Upper lobe of left lung (tissue), 6 donors: ENCODE results near the gene PLCB1. TPM values are rescaled to one million over a fixed set of nuclear protein-coding genes. Genes with fewer than 3 reads are reported as not detected.
"Not testable (repeated sequence)": the region's sequence is repeated elsewhere in the genome, so short reads cannot be mapped to it uniquely, and the experiment has no call there.

Experiments used
- ATAC-seq, 2 donors: fragments of 200-7000 bp; cut with Tn5 transposase; one replicate each; pipeline ENCODE4 v1.9.1; 2022; ENCODE audit warnings: mild to moderate bottlenecking in 2 of 2, moderate library complexity in 2 of 2; ENCODE audit not compliant: low FRiP score in 2 of 2
- DNase-seq, 2 donors: peaks; one replicate each; pipeline ENCODE4 v3.0.0-alpha.2; 2019 to 2020
- H3K27ac ChIP-seq, 4 donors: fragments of 200-600 bp; sonication (generic); one replicate each; pipeline ENCODE4 v1.5.1; 2016 to 2019
- H3K27me3 ChIP-seq, 4 donors: fragments of 200-600 bp; sonication (generic); one replicate each; pipeline ENCODE4 v1.5.1; 2017 to 2019
- H3K36me3 ChIP-seq, 4 donors: fragments of 200-600 bp; sonication (generic); one replicate each; pipeline ENCODE4 v1.5.1; 2016 to 2019
- H3K4me1 ChIP-seq, 4 donors: fragments of 200-600 bp; sonication (generic); one replicate each; pipeline ENCODE4 v1.5.1; 2018 to 2019
- H3K4me3 ChIP-seq, 4 donors: fragments of 200-600 bp; sonication (generic); one replicate each; pipeline ENCODE4 v1.5.1; 2017 to 2019; ENCODE audit warnings: mild to moderate bottlenecking in 2 of 4, moderate library complexity in 1 of 4
- H3K9me3 ChIP-seq, 4 donors: fragments of 200-600 bp; sonication (generic); one replicate each; pipeline ENCODE4 v1.5.1; 2018 to 2019
- CTCF ChIP-seq, 6 experiments: fragments of 450-650 bp in 4 of 6; fragments of 200-600 bp in 2 of 6; sonication (generic) in 2 of 6; IDR thresholded peaks; one replicate each; pipeline ENCODE4 v1.5.1; 2016 to 2019; ENCODE audit warnings: antibody characterized with exemption in 6 of 6
- EP300 ChIP-seq, 4 donors: sonication (generic); formaldehyde crosslinking; IDR thresholded peaks; one replicate each; pipeline ENCODE4 v1.5.1; 2017; ENCODE audit warnings: antibody characterized with exemption in 4 of 4, control low read depth in 2 of 4
- POLR2A ChIP-seq, 4 donors: fragments of 450-650 bp; IDR thresholded peaks; one replicate each; pipeline ENCODE4 v1.5.1; 2016 to 2017; ENCODE audit warnings: antibody characterized with exemption in 4 of 4, mild to moderate bottlenecking in 2 of 4
- POLR2AphosphoS5 ChIP-seq, 2 donors: sonication (generic); formaldehyde crosslinking; IDR thresholded peaks; one replicate each; pipeline ENCODE4 v1.5.1; 2017; ENCODE audit warnings: antibody characterized with exemption in 2 of 2
- WGBS, 2 donors: methylation state at CpG; one replicate each; pipeline ENCODE4 v1.1.5; 2017 to 2018; 5-methylcytosine and 5-hydroxymethylcytosine counted together
- total RNA-seq, 6 donors: library from RNA; depleted of rRNA in 4 of 6; stranded (reverse); fragments of >200 nt in 4 of 6; gene quantifications; one replicate each; pipeline versions ENCODE4 v1.1.0 to v1.2.1, GENCODE V29; 2016 to 2021
- donor health status: DM: no; HTN: no; CAD: no; lungs with moderate emphysema.
- donor health status: DM: no; HTN: yes; CAD: no; lungs with severe emphysema.

PLCB1 gene
- total RNA-seq, 6 donors from 2014 or later: 4.8 to 26.2 (median 10.7) TPM

- Histone ChIP-seq H3K9me3 (no peaks in the 10 kb centered on the region), H3K36me3 (no peaks in the 10 kb centered on the region), H3K27ac (peak overlapping the region in 1 of 4 donors; percentile 31), H3K4me1 (peaks cover 6 to 12% (median 9%) of the 10 kb centered on the region in 4 donors), H3K27me3 (no peaks in the 10 kb centered on the region), H3K4me3 (no peak overlapping the region)
- DNase-seq (no peak), ATAC-seq (peak; percentile 78 to 84)
- TF ChIP-seq EP300 (IDR thresholded peaks at IDR 0.05): peak in 3 of 4 donors; percentile 10 to 47 (median 28)
- TF ChIP-seq POLR2A (IDR thresholded peaks at IDR 0.05): no peak
- TF ChIP-seq CTCF (IDR thresholded peaks at IDR 0.05): no peak
- TF ChIP-seq POLR2AphosphoS5 (IDR thresholded peaks at IDR 0.05): peak in 1 of 2 donors; percentile 29
- 24 to 48% methylated on average over 2 of the region's 2 CpGs for WGBS, 2 donors
Observed at GRCh38 chr20:8094850-8095249, 37.2 kb upstream of the PLCB1 start.

GRCh38 chr20:8095648-8096572 lies 36.2 kb upstream of the PLCB1 start:
- no peak for ATAC-seq
- TF ChIP-seq EP300 (IDR thresholded peaks at IDR 0.05): no peak
- no peak for TF ChIP-seq POLR2AphosphoS5 (IDR thresholded peaks at IDR 0.05)
- no peak for TF ChIP-seq POLR2A (IDR thresholded peaks at IDR 0.05)
- no peak for TF ChIP-seq CTCF (IDR thresholded peaks at IDR 0.05)
- Histone ChIP-seq H3K27ac (no peak overlapping the region), H3K4me3 (no peak overlapping the region), H3K9me3 (no peaks in the 10 kb centered on the region), H3K36me3 (no peaks in the 10 kb centered on the region), H3K27me3 (no peaks in the 10 kb centered on the region), H3K4me1 (peaks cover 6 to 12% (median 9%) of the 10 kb centered on the region in 4 donors)
- 63 to 64% methylated on average over 5 of the region's 5 CpGs for WGBS, 2 donors
- DNase-seq: no peak

GRCh38 chr20:8097307-8097706 lies 34.8 kb upstream of the PLCB1 start:
- Histone ChIP-seq H3K4me1 (peaks cover 6 to 12% (median 9%) of the 10 kb centered on the region in 4 donors), H3K4me3 (no peak overlapping the region), H3K27ac (no peak overlapping the region), H3K36me3 (no peaks in the 10 kb centered on the region), H3K27me3 (no peaks in the 10 kb centered on the region), H3K9me3 (no peaks in the 10 kb centered on the region)
- 67 to 81% methylated on average over 2 of the region's 2 CpGs for WGBS, 2 donors
- ATAC-seq (no peak), DNase-seq (no peak)
- TF ChIP-seq EP300 (IDR thresholded peaks at IDR 0.05) (no peak), POLR2A (IDR thresholded peaks at IDR 0.05) (no peak), CTCF (IDR thresholded peaks at IDR 0.05) (no peak), POLR2AphosphoS5 (IDR thresholded peaks at IDR 0.05) (no peak)

GRCh38 chr20:8104252-8104651 lies 27.8 kb upstream of the PLCB1 start:
- no peaks in the 10 kb centered on the region for H3K4me1 ChIP-seq
- no peak for TF ChIP-seq EP300 (IDR thresholded peaks at IDR 0.05)
- H3K27me3 ChIP-seq: no peaks in the 10 kb centered on the region
- WGBS, 2 donors: 90 to 92% methylated on average over 2 of the region's 2 CpGs
- DNase-seq (no peak), ATAC-seq (no peak)
- no peak overlapping the region for H3K27ac ChIP-seq
- peaks cover 0 to 16% (median 11%) of the 10 kb centered on the region in 4 donors for H3K9me3 ChIP-seq
- no peaks in the 10 kb centered on the region for H3K36me3 ChIP-seq
- no peak overlapping the region for H3K4me3 ChIP-seq

- H3K36me3 ChIP-seq, ATAC-seq, H3K27me3 ChIP-seq, H3K4me3 ChIP-seq, H3K27ac ChIP-seq, H3K4me1 ChIP-seq, H3K9me3 ChIP-seq: not testable (repeated sequence)
- peak in 1 of 2 donors; percentile 18 for DNase-seq
- WGBS, 2 donors: 93 to 95% methylated on average over 21 of the region's 21 CpGs
Observed at GRCh38 chr20:8114612-8115011, 17.5 kb upstream of the PLCB1 start.

GRCh38 chr20:8115436-8115835 lies 16.6 kb upstream of the PLCB1 start:
- H3K4me3 ChIP-seq: no peak overlapping the region

More at GRCh38 chr20:8115436-8115835, 16.6 kb upstream of the PLCB1 start:
- ATAC-seq (no peak), DNase-seq (no peak)
- Histone ChIP-seq H3K9me3 (no peaks in the 10 kb centered on the region), H3K27ac (no peak overlapping the region), H3K4me1 (no peaks in the 10 kb centered on the region), H3K36me3 (no peaks in the 10 kb centered on the region), H3K27me3 (no peaks in the 10 kb centered on the region)
- no peak for TF ChIP-seq EP300 (IDR thresholded peaks at IDR 0.05)
- TF ChIP-seq CTCF (IDR thresholded peaks at IDR 0.05): no peak
- TF ChIP-seq POLR2A (IDR thresholded peaks at IDR 0.05): no peak
- no peak for TF ChIP-seq POLR2AphosphoS5 (IDR thresholded peaks at IDR 0.05)
